Measurements from ENCODE around the gene PRICKLE4.

PRICKLE4 gene

GRCh38 chr6:41780551-41781365 lies at the start of gene PRICKLE4:
Gene PRICKLE4, plus strand, starts transcription at chr6:41780782. Its CDS starts 2,692 bp downstream, at chr6:41783474.
- no peak for DNase-seq

GRCh38 chr6:41731561-41732086 lies 49.0 kb upstream of the PRICKLE4 start:
- no peak for DNase-seq

- no peak for DNase-seq
These were observed 48.4 kb upstream of the PRICKLE4 start for GRCh38 chr6:41732149-41732548.

- DNase-seq: no peak
These were observed 47.8 kb upstream of the PRICKLE4 start for GRCh38 chr6:41732591-41733359.

- no peak for DNase-seq
These were observed 47.2 kb upstream of the PRICKLE4 start for GRCh38 chr6:41733360-41733706.

- peak; percentile 21 for DNase-seq
These were observed 46.6 kb upstream of the PRICKLE4 start for GRCh38 chr6:41733707-41734665.

- no peak for DNase-seq
These were observed 45.7 kb upstream of the PRICKLE4 start for GRCh38 chr6:41734666-41735426.

- DNase-seq: peak; percentile 70
These were observed 45.0 kb upstream of the PRICKLE4 start, which contains the start of gene TFEB for GRCh38 chr6:41735427-41736185. Gene TFEB, minus strand, starts transcription at chr6:41735608. Its CDS starts 44,395 bp downstream, at chr6:41691213.

- DNase-seq: no peak
These were observed 44.3 kb upstream of the PRICKLE4 start for GRCh38 chr6:41736186-41736733.

GRCh38 chr6:41736800-41737555 lies 43.6 kb upstream of the PRICKLE4 start:
- no peak for DNase-seq

GRCh38 chr6:41737591-41738130 lies 42.9 kb upstream of the PRICKLE4 start:
- no peak for DNase-seq

GRCh38 chr6:41739041-41739440 lies 41.5 kb upstream of the PRICKLE4 start:
- DNase-seq: no peak

GRCh38 chr6:41740366-41741162 lies 40.0 kb upstream of the PRICKLE4 start:
- DNase-seq: no peak

GRCh38 chr6:41741625-41742490 lies 38.7 kb upstream of the PRICKLE4 start:
- DNase-seq: no peak

GRCh38 chr6:41743406-41744235 lies 37.0 kb upstream of the PRICKLE4 start:
- DNase-seq: no peak

- DNase-seq: no peak
These were observed 36.3 kb upstream of the PRICKLE4 start for GRCh38 chr6:41744236-41744787.

Measured in DMS79 (cell line).